GM18909 (cell line): ENCODE measurements around the gene WNT3A.
A peak's percentile ranks its signal among the peaks of the same experiment; 100 is the strongest.

Experiments
- ATAC-seq: cut with Tn5 transposase; IDR thresholded peaks from one replicate; pipeline ENCODE4 v1.9.1; 2021; ENCODE audit warnings: mild to moderate bottlenecking; ENCODE audit not compliant: unreplicated experiment, poor library complexity

WNT3A gene

GRCh38 chr1:228079601-228080263, 72.9 kb downstream of the WNT3A start:
- no peak for ATAC-seq

- ATAC-seq, result no peak
Measured at GRCh38 chr1:228081144-228081543, 74.3 kb downstream of the WNT3A start.

GRCh38 chr1:228081578-228082213, 74.9 kb downstream of the WNT3A start:
- peak; percentile 31 for ATAC-seq

GRCh38 chr1:228082214-228082917, 75.6 kb downstream of the WNT3A start, which contains the start of gene ARF1:
Gene ARF1, plus strand, starts transcription at chr1:228082708. Its CDS starts 14,407 bp downstream, at chr1:228097115.
- ATAC-seq, result peak; percentile 83

- ATAC-seq, result peak; percentile 23
Measured at GRCh38 chr1:228082918-228083870, 76.4 kb downstream of the WNT3A start.

- ATAC-seq, result no peak
Measured at GRCh38 chr1:228083871-228084278, 77.1 kb downstream of the WNT3A start.

GRCh38 chr1:228084325-228084724, 77.5 kb downstream of the WNT3A start:
- ATAC-seq, result no peak

- ATAC-seq, result no peak
Measured at GRCh38 chr1:228084797-228085196, 78.0 kb downstream of the WNT3A start.

GRCh38 chr1:228085287-228085951, 78.6 kb downstream of the WNT3A start:
- no peak for ATAC-seq

- no peak for ATAC-seq
Measured at GRCh38 chr1:228087771-228088251, 81.0 kb downstream of the WNT3A start.

- ATAC-seq, result no peak
Measured at GRCh38 chr1:228088586-228089498, 82.0 kb downstream of the WNT3A start.

GRCh38 chr1:228089519-228090380, 83.0 kb downstream of the WNT3A start:
- no peak for ATAC-seq

- ATAC-seq, result no peak
Measured at GRCh38 chr1:228090613-228091081, 83.8 kb downstream of the WNT3A start.

- no peak for ATAC-seq
Measured at GRCh38 chr1:228091084-228091483, 84.3 kb downstream of the WNT3A start.

- ATAC-seq, result no peak
Measured at GRCh38 chr1:228092342-228093049, 85.7 kb downstream of the WNT3A start.

- ATAC-seq, result no peak
Measured at GRCh38 chr1:228093050-228093906, 86.5 kb downstream of the WNT3A start.
